Stimulated activated CD8-positive, alpha-beta memory T cell treated with anti-CD3 and anti-CD28 coated beads, Interleukin-7, amount 100 ng/mL, for 24 hours (primary cell): ENCODE measurements around the gene NACC1.

Source experiments
- DNase-seq: peaks from one replicate; pipeline ENCODE4 v3.0.0-alpha.2; 2020; ENCODE audit warnings: low read depth

NACC1 gene

GRCh38 chr19:13120817-13121216, 2.8 kb downstream of the NACC1 start:
- no peak for DNase-seq

GRCh38 chr19:13121551-13122274, 3.6 kb downstream of the NACC1 start:
- no peak for DNase-seq

DNA sequence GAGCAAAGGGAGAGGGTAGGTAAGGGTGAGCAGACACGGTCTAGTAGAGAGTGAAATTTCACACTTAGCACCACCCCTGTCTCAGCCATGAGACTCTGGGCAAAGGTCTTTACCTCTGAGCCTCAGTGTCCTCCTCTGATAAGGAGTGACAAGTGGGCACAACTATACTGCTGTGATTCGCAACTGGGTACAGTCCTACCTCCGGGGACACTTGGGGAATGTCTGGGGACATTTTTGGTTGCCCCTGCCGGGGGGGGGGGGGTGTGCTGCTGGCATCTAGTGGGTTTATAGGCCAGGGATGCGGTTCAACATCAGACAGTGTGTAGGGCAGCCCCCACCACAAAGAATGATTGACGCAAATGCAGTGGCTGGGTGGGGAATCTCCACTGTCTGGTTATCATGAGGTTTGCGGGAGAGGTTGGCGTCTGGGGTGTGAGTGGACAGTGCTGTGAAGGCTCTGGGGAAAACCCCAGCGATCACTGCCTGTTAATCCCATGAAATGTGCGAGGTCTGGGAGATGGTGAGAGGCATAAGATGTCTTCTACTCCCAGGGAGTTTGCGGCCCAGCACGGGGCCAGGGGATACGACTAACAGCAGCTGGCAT, 4.3 kb downstream of the NACC1 start:
- DNase-seq: no peak

GRCh38 chr19:13122980-13123957, 5.2 kb downstream of the NACC1 start:
- no peak for DNase-seq

GRCh38 chr19:13127051-13127450, 9.0 kb downstream of the NACC1 start:
- DNase-seq: no peak

- no peak for DNase-seq
Measured at GRCh38 chr19:13127811-13128575, 9.9 kb downstream of the NACC1 start.

GRCh38 chr19:13128583-13128982, 10.5 kb downstream of the NACC1 start:
- no peak for DNase-seq

DNA sequence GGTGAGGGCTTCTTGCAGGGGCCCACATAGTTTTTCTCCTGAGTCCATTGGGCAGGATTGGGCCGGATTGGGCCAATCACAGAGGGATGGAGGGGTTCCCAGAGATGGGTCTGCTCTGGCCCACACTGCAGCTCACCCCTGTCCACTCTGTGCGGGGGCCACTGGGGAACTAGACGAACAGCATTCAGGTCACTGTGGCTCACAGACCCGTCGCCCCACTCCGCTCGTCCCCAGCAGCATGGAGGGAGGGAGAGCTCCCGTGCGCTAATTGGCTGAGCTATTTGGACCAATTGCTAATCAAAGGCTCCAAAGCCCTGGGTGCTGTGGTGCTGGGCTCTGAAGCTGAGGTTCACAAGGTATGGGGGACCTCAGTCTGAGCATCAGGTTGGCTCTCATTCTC, 11.3 kb downstream of the NACC1 start:
- no peak for DNase-seq

DNA sequence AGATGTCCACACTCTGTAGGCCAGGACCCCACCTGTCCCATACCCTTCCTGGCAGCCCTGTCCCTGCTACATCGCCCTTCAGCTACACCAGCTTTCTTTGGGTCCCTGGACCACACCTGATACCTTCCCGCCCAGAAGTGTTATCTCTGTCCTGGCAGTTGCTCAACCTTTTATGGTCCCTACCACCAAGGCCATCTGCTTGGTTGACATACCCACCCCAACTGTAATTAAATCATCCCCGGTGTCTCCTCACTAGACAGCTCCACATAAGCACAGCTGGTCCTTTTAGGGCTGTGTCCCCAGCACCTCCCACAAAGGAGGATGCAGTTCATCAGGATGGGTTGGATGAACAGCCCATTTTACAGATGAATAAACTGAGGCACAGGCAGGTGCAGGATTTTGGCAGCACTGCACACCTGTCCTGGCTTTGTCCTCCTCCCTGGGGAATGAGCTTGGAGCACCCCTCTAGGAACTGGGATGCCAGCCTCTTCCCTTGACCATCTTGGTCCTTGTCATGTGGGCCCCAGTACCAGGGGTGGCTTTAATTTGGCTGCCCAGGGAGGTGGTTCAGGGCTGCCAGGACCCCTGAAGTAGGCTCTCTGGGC, 12.9 kb downstream of the NACC1 start:
- DNase-seq: no peak

- DNase-seq: no peak
Measured at GRCh38 chr19:13132471-13133180, 14.6 kb downstream of the NACC1 start.

DNA sequence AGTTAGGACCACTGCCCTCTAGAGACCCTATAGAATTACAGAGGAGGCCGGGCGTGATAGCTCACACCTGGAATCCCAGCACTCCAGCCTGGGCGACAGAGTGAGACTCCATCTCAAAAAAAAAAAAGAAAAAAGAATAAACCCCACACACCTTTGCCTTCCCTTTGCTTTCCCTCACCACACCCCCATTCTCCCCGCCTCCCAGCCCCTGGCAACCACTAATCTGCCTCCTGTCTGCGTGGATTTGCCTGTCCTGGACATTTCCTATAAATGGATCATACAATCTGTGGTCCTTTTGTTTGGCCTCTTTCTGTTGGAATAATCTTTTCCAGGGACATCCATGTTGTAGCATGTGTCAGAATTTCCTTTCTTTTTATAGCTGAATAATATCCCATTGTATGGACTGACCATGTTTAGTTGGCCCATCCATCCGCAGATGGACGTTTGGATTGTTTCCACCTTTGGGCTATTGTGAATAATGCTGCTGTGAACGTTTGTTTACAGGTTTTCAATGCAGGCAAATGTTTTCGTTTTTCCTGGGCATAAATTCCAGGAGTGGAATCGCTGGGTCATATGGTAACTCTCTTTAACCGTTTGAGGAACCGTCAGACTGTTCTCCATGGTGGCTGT, 15.3 kb downstream of the NACC1 start:
- DNase-seq: no peak

DNA sequence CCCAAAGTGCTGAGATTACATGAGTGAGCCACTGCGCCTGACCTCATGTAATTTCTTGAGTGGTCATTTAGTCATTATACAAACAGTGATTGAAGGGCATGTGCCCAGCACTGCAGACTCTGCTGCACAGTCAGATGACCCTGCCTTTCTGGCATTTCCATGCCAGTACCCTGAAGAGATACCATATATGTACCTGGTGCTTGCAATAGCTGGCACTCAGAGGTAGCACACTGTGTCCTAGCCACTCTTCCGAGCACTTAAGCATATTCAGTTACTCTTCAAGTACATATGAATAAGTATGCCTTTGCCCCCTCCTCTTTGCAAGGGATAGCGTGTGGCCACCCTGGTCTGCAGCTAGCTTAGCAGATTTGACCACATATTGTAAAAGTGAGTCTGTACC, 16.6 kb downstream of the NACC1 start:
- DNase-seq: no peak

DNA sequence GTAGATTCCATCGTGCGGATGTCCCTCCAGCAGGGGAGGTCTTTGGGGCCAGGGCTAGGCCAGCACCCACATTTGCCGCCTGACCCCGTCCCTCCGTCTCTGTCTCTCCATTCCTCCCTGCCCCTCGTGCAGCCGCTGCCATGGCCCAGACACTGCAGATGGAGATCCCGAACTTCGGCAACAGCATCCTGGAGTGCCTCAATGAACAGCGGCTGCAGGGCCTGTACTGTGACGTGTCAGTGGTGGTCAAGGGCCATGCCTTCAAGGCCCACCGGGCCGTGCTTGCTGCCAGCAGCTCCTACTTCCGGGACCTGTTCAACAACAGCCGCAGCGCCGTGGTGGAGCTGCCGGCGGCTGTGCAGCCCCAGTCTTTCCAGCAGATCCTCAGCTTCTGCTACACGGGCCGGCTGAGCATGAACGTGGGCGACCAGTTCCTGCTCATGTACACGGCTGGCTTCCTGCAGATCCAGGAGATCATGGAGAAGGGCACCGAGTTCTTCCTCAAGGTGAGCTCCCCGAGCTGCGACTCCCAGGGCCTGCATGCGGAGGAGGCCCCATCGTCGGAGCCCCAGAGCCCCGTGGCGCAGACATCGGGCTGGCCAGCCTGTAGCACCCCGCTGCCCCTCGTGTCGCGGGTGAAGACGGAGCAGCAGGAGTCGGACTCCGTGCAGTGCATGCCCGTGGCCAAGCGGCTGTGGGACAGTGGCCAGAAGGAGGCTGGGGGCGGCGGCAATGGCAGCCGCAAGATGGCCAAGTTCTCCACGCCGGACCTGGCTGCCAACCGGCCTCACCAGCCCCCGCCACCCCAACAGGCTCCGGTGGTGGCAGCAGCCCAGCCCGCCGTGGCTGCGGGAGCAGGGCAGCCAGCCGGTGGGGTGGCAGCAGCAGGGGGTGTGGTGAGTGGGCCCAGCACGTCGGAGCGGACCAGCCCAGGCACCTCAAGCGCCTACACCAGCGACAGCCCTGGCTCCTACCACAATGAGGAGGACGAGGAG, 17.3 kb downstream of the NACC1 start:
- no peak for DNase-seq

GRCh38 chr19:13137290-13137794, 19.3 kb downstream of the NACC1 start:
- DNase-seq: no peak

DNA sequence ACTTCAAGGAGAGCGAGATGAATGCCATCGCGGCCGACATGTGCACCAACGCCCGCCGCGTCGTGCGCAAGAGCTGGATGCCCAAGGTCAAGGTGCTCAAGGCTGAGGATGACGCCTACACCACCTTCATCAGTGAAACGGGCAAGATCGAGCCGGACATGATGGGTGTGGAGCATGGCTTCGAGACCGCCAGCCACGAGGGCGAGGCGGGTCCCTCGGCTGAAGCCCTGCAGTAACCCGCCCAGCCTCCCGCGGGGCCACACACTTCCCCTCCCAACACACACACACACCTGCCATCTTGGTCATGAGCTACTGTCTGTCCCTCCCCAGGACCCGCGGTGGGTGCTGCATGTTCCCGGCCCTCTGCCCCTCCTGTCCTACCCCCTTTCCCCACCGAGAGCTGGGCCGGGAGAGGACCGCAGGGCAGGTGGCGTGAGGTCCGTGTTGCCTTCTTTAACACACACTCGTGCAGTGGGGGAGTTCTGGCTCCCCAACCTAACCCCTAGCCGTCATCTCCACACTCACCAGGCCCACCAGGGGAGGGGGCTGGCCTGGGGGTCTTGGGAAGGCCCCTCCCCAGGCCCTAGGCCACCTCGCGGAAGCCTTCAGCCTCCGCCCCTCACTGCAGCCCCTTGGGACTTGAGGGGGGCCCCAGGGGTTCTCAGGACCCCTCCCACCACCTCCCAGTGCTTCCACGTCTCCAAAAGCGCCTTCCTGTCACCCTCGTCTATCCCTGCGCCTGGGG, 20.3 kb downstream of the NACC1 start:
- DNase-seq: no peak

DNA sequence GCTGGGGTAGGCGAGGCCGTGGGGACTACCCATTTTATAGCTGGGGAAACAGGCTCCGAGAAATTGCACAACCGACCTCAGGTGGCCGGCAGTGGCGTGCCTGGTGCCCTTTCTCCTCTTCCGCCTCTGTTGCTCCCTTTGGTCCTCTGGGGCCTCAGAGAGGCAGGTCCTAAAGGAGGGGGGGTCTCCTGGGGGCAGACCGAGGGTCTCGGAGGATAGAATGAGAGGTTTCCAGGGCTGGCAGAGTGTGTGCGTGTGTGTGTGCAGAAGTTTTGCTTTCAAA, 20.8 kb downstream of the NACC1 start:
- DNase-seq: no peak

DNA sequence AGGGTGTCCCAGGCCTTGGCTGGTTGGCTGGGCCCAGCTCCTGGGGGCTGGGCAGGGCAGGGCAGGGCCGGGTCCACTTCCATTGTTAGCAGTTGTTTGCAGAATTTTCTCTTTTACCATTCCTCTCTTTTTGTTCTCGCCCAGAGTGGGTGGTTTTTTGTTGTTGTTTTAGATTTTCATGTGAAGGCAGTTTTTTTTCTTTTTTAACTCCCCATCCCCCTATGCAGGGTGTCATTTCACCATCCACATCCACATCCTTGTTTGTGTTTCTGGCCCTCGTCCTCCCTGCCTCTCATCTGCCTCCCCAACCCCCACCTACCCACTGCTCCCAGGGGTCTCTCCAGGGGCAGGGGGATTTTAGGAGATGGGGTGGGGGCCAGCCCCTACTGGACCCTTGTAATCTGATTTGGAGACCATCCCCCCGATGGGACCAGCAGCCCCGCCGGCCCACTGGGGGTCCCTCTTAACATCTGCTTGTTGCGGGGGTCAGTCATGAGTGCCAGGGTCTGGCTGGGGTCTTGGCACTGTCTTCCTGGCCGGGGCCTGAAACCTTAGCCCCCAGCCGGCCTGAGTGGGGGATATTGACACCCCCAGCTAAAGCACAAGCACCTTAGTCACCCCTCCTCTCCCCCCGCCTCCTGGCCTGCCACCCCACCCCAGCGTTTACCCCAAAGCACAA, 21.7 kb downstream of the NACC1 start:
- DNase-seq: no peak
